OCI-LY3 (cell line): ENCODE results near the gene SESN3.

Experiments used
- H2AFZ ChIP-seq: fragments of 200-600, 300-600 bp; shearing (Covaris generic); 2 replicates; pipeline ENCODE4 v1.6.0; 2014; ENCODE audit warnings: antibody characterized with exemption, low read depth, low read length
- H3K27ac ChIP-seq: fragments of 200-600, 300-600 bp; sonication (generic); 2 replicates; pipeline ENCODE4 v1.5.1; 2014; ENCODE audit warnings: mild to moderate bottlenecking, low read length, moderate library complexity, mixed read lengths
- H3K27me3 ChIP-seq: fragments of 200-600, 300-600 bp; sonication (generic); 2 replicates; pipeline ENCODE4 v1.6.1; 2014; ENCODE audit warnings: low read depth, low read length, mixed read lengths
- H3K36me3 ChIP-seq: fragments of 200-600, 300-600 bp; sonication (generic); replicated peaks from 2 replicates; pipeline ENCODE3; 2014; ENCODE audit warnings: low read depth, low read length, mixed read lengths
- H3K4me1 ChIP-seq: fragments of 300-600, 200-600 bp; sonication (generic); 2 replicates; pipeline ENCODE4 v1.6.1; 2014; ENCODE audit warnings: low read length, mixed read lengths
- H3K4me2 ChIP-seq: fragments of 200-600, 300-600 bp; sonication (generic); 2 replicates; pipeline ENCODE4 v1.6.1; 2014; ENCODE audit warnings: low read length, mixed read lengths
- H3K4me3 ChIP-seq: fragments of 300-600, 200-600 bp; sonication (generic); 2 replicates; pipeline ENCODE4 v1.5.1; 2014; ENCODE audit warnings: antibody characterized with exemption, mild to moderate bottlenecking, low read length, moderate library complexity
- H3K79me2 ChIP-seq: fragments of 300-600, 200-600 bp; shearing (Covaris generic); 2 replicates; pipeline ENCODE4 v1.6.1; 2014; ENCODE audit warnings: mild to moderate bottlenecking, low read length, mixed read lengths
- H3K9ac ChIP-seq: fragments of 300-600, 200-600 bp; shearing (Covaris generic); 2 replicates; pipeline ENCODE4 v1.6.0; 2014; ENCODE audit warnings: mild to moderate bottlenecking, low read length, moderate library complexity
- H3K9me3 ChIP-seq: fragments of 200-600, 300-600 bp; shearing (Covaris generic); 2 replicates; pipeline ENCODE4 v1.6.1; 2014; ENCODE audit warnings: low read length, mixed read lengths; ENCODE audit not compliant: insufficient read depth
- H4K20me1 ChIP-seq: fragments of 200-600, 300-600 bp; sonication (generic); 2 replicates; pipeline ENCODE4 v1.6.1; 2016; ENCODE audit warnings: low read length, mixed read lengths; ENCODE audit not compliant: insufficient read depth
- CTCF ChIP-seq: fragments of 200-600, 300-600 bp; sonication (generic); IDR thresholded peaks from 2 replicates; pipeline ENCODE4 v1.5.1; 2014; ENCODE audit warnings: antibody characterized with exemption, low read length, low read depth
- EZH2phosphoT487 ChIP-seq: fragments of 200-600 bp; shearing (Covaris generic); IDR thresholded peaks from 2 replicates; pipeline ENCODE4 v1.6.1; 2018; ENCODE audit warnings: antibody characterized with exemption, mixed run types, low read depth

Gene SESN3

GRCh38 chr11:95247883-95248282 lies 16.9 kb upstream of the SESN3 start:
- H3K4me2 ChIP-seq = peak overlapping the region; percentile 77
- H3K36me3 ChIP-seq = no peaks in the 10 kb centered on the region
- H3K79me2 ChIP-seq = no peaks in the 10 kb centered on the region
- no peaks in the 10 kb centered on the region for H4K20me1 ChIP-seq
- no peak overlapping the region for H2AFZ ChIP-seq
- H3K9me3 ChIP-seq = no peaks in the 10 kb centered on the region
- H3K27ac ChIP-seq = no peak overlapping the region
- no peak overlapping the region for H3K4me3 ChIP-seq
- no peak overlapping the region for H3K9ac ChIP-seq
- TF ChIP-seq CTCF (no peak), EZH2phosphoT487 (no peak)
- peaks cover 52% of the 10 kb centered on the region for H3K4me1 ChIP-seq
- H3K27me3 ChIP-seq = no peaks in the 10 kb centered on the region

GRCh38 chr11:95247127-95247684 lies 16.2 kb upstream of the SESN3 start:
- no peaks in the 10 kb centered on the region for H3K27me3 ChIP-seq
- H3K4me1 ChIP-seq = peaks cover 51% of the 10 kb centered on the region
- H3K36me3 ChIP-seq = no peaks in the 10 kb centered on the region
- TF ChIP-seq CTCF (no peak), EZH2phosphoT487 (no peak)
- H3K27ac ChIP-seq = no peak overlapping the region
- H3K9me3 ChIP-seq = no peaks in the 10 kb centered on the region
- no peak overlapping the region for H3K4me2 ChIP-seq
- H3K4me3 ChIP-seq = no peak overlapping the region
- no peak overlapping the region for H3K9ac ChIP-seq
- no peaks in the 10 kb centered on the region for H4K20me1 ChIP-seq
- no peaks in the 10 kb centered on the region for H3K79me2 ChIP-seq
- no peak overlapping the region for H2AFZ ChIP-seq

- Histone ChIP-seq H4K20me1 (no peaks in the 10 kb centered on the region), H3K27ac (no peak overlapping the region)
These were observed 14.6 kb upstream of the SESN3 start for GRCh38 chr11:95245581-95245980.

GRCh38 chr11:95245038-95245437 lies 14.0 kb upstream of the SESN3 start:
- no peak for TF ChIP-seq CTCF
- no peak for TF ChIP-seq EZH2phosphoT487
- H3K27ac ChIP-seq = no peak overlapping the region
- no peaks in the 10 kb centered on the region for H4K20me1 ChIP-seq
- H3K4me1 ChIP-seq = peaks cover 60% of the 10 kb centered on the region
- H3K79me2 ChIP-seq = no peaks in the 10 kb centered on the region
- H3K27me3 ChIP-seq = no peaks in the 10 kb centered on the region
- H3K4me3 ChIP-seq = no peak overlapping the region
- no peaks in the 10 kb centered on the region for H3K9me3 ChIP-seq
- H3K4me2 ChIP-seq = no peak overlapping the region
- H3K9ac ChIP-seq = no peak overlapping the region
- H2AFZ ChIP-seq = no peak overlapping the region
- no peaks in the 10 kb centered on the region for H3K36me3 ChIP-seq

More at GRCh38 chr11:95245581-95245980, 14.6 kb upstream of the SESN3 start:
- H3K79me2 ChIP-seq = no peaks in the 10 kb centered on the region
- H3K36me3 ChIP-seq = no peaks in the 10 kb centered on the region
- H3K9me3 ChIP-seq = no peaks in the 10 kb centered on the region
- H2AFZ ChIP-seq = no peak overlapping the region
- H3K4me1 ChIP-seq = peaks cover 58% of the 10 kb centered on the region
- H3K9ac ChIP-seq = no peak overlapping the region
- H3K4me3 ChIP-seq = no peak overlapping the region
- no peak overlapping the region for H3K4me2 ChIP-seq
- TF ChIP-seq CTCF (no peak), EZH2phosphoT487 (no peak)
- no peaks in the 10 kb centered on the region for H3K27me3 ChIP-seq
